BLaER1 treated with 17β-estradiol and CSF1 and Interleukin-3, amounts not matched to agents 10 nM and 100 nM (cell line): Measurements from ENCODE around the gene SURF6.
"Not testable (repeated sequence)": the region's sequence is repeated elsewhere in the genome, so short reads cannot be mapped to it uniquely, and the experiment has no call there.

Experiments
- H3K27ac ChIP-seq, 11 experiments: shearing (Covaris generic); formaldehyde crosslinking; 2 replicates each; pipeline ENCODE4 v1.8.1; 2022
- H3K27me3 ChIP-seq, 11 experiments: shearing (Covaris generic); formaldehyde crosslinking; 2 replicates each; pipeline ENCODE4 v1.8.1; 2022
- H3K36me3 ChIP-seq, 11 experiments: shearing (Covaris generic); formaldehyde crosslinking; 2 replicates each; pipeline ENCODE4 v1.8.1; 2022
- H3K4me1 ChIP-seq, 10 experiments: shearing (Covaris generic); formaldehyde crosslinking; 2 replicates each; pipeline ENCODE4 v1.8.1; 2022
- H3K4me2 ChIP-seq, 11 experiments: shearing (Covaris generic); formaldehyde crosslinking; 2 replicates each; pipeline ENCODE4 v1.8.1; 2022
- H3K4me3 ChIP-seq, 10 experiments: shearing (Covaris generic); formaldehyde crosslinking; 2 replicates each; pipeline ENCODE4 v1.8.1; 2022
- H3K9ac ChIP-seq, 11 experiments: shearing (Covaris generic); formaldehyde crosslinking; 2 replicates each; pipeline ENCODE4 v1.8.1; 2022
- H3K9me3 ChIP-seq, 11 experiments: shearing (Covaris generic); formaldehyde crosslinking; replicated peaks in 1 of 11; 2 replicates each; pipeline ENCODE4 v1.8.1; 2022
- H4K20me1 ChIP-seq, 11 experiments: shearing (Covaris generic); formaldehyde crosslinking; 2 replicates each; pipeline ENCODE4 v1.8.1; 2022
- Cebpa-rat ChIP-seq, 11 experiments: shearing (Covaris generic); IDR thresholded peaks; 2 replicates each; pipeline ENCODE4 v1.8.1; 2022

Gene SURF6

GRCh38 chr9:133285252-133285775 is 50.7 kb downstream of the SURF6 start:
- Histone ChIP-seq H4K20me1 (no peaks in the 10 kb centered on the region), H3K9ac (no peak overlapping the region), H3K27me3 (no peaks in the 10 kb centered on the region), H3K4me2 (no peak overlapping the region), H3K4me1 (no peaks in the 10 kb centered on the region), H3K27ac (no peak overlapping the region), H3K4me3 (no peak overlapping the region), H3K9me3 (peaks cover 39 to 55% (median 43%) of the 10 kb centered on the region in 11 experiments), H3K36me3 (no peaks in the 10 kb centered on the region)
- TF ChIP-seq Cebpa-rat (IDR thresholded peaks at IDR 0.05): no peak

- H3K36me3 ChIP-seq: no peaks in the 10 kb centered on the region
- no peak overlapping the region for H3K9ac ChIP-seq
- H3K4me2 ChIP-seq: no peak overlapping the region
- no peaks in the 10 kb centered on the region for H3K27me3 ChIP-seq
- peaks cover 35 to 55% (median 39%) of the 10 kb centered on the region in 11 experiments for H3K9me3 ChIP-seq
- no peak overlapping the region for H3K27ac ChIP-seq
- no peak for TF ChIP-seq Cebpa-rat (IDR thresholded peaks at IDR 0.05)
- no peaks in the 10 kb centered on the region for H3K4me1 ChIP-seq
- no peaks in the 10 kb centered on the region for H4K20me1 ChIP-seq
- no peak overlapping the region for H3K4me3 ChIP-seq
Observed at GRCh38 chr9:133284362-133284761, 51.6 kb downstream of the SURF6 start.

GRCh38 chr9:133283255-133284032 is 52.5 kb downstream of the SURF6 start:
- not testable (repeated sequence) for H3K27me3 ChIP-seq, H3K27ac ChIP-seq, H4K20me1 ChIP-seq

GRCh38 chr9:133282464-133283238 is 53.3 kb downstream of the SURF6 start:
- H3K27me3 ChIP-seq: peaks cover 0 to 4% (median 0%) of the 10 kb centered on the region in 11 experiments; a peak in 2 of 22 replicates
- no peak overlapping the region for H3K9ac ChIP-seq
- H3K4me2 ChIP-seq: no peak overlapping the region
- H3K4me3 ChIP-seq: no peak overlapping the region
- H3K27ac ChIP-seq: no peak overlapping the region
- peaks cover 0 to 3% (median 0%) of the 10 kb centered on the region in 11 experiments; a peak in 2 of 22 replicates for H3K36me3 ChIP-seq
- no peaks in the 10 kb centered on the region for H4K20me1 ChIP-seq
- no peaks in the 10 kb centered on the region for H3K4me1 ChIP-seq
- H3K9me3 ChIP-seq: peaks cover 35 to 54% (median 39%) of the 10 kb centered on the region in 11 experiments
- no peak for TF ChIP-seq Cebpa-rat (IDR thresholded peaks at IDR 0.05)

More at GRCh38 chr9:133283255-133284032, 52.5 kb downstream of the SURF6 start:
- H3K9ac ChIP-seq, H3K4me1 ChIP-seq, H3K4me2 ChIP-seq, H3K4me3 ChIP-seq, H3K36me3 ChIP-seq: not testable (repeated sequence)
- peaks cover 35 to 54% (median 39%) of the 10 kb centered on the region in 11 experiments for H3K9me3 ChIP-seq

- Histone ChIP-seq H3K4me1 (no peaks in the 10 kb centered on the region), H3K4me3 (no peak overlapping the region), H3K4me2 (no peak overlapping the region), H3K9me3 (peaks cover 42 to 57% (median 47%) of the 10 kb centered on the region in 11 experiments), H3K27me3 (peaks cover 11 to 23% (median 17%) of the 10 kb centered on the region in 11 experiments), H3K27ac (no peak overlapping the region), H3K36me3 (peaks cover 0 to 3% (median 0%) of the 10 kb centered on the region in 11 experiments; a peak in 2 of 22 replicates), H4K20me1 (no peaks in the 10 kb centered on the region), H3K9ac (no peak overlapping the region)
- no peak for TF ChIP-seq Cebpa-rat (IDR thresholded peaks at IDR 0.05)
Observed at GRCh38 chr9:133280392-133280791, 55.6 kb downstream of the SURF6 start.
